OCI-LY1 (cell line): ENCODE measurements around the gene ME3.

Experiments
- EZH2 ChIP-seq: fragments of 200-600 bp; sonication (generic), shearing (Covaris generic); IDR thresholded peaks from 2 replicates; pipeline ENCODE4 v1.8.0; 2017; ENCODE audit warnings: borderline replicate concordance, mixed run types, mild to moderate bottlenecking, antibody characterized with exemption, low read length, moderate library complexity, mixed read lengths
- TF ChIP-seq, protein P1 (sequence below): fragments of 200-600 bp; sonication (generic), shearing (Covaris generic); IDR thresholded peaks from 2 replicates; pipeline ENCODE4 v1.5.1; 2017; ENCODE audit warnings: mild to moderate bottlenecking, antibody characterized with exemption, low read length, moderate library complexity, mixed read lengths

DNA sequence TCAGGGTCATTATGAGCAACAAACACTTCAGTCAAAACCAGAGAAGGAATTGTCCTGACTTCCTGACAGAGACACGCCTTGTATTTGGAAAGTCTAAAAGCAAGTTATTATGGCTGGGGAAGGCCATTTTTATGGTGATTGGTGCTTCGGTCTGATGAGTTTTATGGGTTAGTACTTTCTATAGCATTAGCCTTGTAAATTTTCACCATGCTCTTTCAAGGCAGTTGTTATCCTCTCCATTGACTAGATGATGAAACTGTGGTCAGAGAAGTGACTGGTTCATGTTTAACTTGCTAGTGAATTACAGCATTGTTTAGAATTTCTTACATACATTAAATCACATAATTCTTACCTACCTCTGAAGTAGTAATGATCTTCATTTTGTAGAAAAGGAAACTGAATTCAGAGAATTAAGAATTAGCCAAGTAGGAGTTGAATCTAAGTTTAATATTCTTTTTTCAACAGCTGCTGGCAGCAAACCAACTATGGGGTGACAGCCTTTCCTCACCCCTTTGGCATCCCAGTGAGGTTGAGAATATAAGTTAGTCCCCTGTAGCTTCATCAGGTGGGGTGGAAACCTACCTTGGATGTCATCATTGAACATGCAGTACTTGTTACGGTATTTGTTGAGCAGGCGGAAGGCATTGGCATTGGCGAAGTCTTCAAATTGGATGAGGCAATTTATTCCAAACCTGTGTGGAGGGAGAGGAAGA is 207.8 kb downstream of the ME3 start:
- no peak for TF ChIP-seq EZH2
- TF ChIP-seq, protein P1, sequence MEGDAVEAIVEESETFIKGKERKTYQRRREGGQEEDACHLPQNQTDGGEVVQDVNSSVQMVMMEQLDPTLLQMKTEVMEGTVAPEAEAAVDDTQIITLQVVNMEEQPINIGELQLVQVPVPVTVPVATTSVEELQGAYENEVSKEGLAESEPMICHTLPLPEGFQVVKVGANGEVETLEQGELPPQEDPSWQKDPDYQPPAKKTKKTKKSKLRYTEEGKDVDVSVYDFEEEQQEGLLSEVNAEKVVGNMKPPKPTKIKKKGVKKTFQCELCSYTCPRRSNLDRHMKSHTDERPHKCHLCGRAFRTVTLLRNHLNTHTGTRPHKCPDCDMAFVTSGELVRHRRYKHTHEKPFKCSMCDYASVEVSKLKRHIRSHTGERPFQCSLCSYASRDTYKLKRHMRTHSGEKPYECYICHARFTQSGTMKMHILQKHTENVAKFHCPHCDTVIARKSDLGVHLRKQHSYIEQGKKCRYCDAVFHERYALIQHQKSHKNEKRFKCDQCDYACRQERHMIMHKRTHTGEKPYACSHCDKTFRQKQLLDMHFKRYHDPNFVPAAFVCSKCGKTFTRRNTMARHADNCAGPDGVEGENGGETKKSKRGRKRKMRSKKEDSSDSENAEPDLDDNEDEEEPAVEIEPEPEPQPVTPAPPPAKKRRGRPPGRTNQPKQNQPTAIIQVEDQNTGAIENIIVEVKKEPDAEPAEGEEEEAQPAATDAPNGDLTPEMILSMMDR, result no peak
